Ammon's horn (tissue), 1 donor: Measurements from ENCODE around the gene MYO7A.
A peak's percentile ranks its signal among the peaks of the same experiment; 100 is the strongest.

Source experiments
- DNase-seq: peaks from one replicate; pipeline ENCODE4 v3.0.0-alpha.2; 2016; ENCODE audit warnings: low spot score

Gene MYO7A

GRCh38 chr11:77184136-77184860, 56.3 kb downstream of the MYO7A start:
- DNase-seq: no peak

- DNase-seq: no peak
Observed at GRCh38 chr11:77186302-77186701, 58.3 kb downstream of the MYO7A start.

GRCh38 chr11:77187111-77187750, 59.2 kb downstream of the MYO7A start:
- no peak for DNase-seq

GRCh38 chr11:77187776-77188632, 60.0 kb downstream of the MYO7A start:
- DNase-seq: peak; percentile 92

GRCh38 chr11:77188633-77189491, 60.8 kb downstream of the MYO7A start:
- DNase-seq: no peak

GRCh38 chr11:77189588-77190210, 61.7 kb downstream of the MYO7A start:
- DNase-seq: no peak

- DNase-seq: no peak
Observed at GRCh38 chr11:77190331-77191075, 62.5 kb downstream of the MYO7A start.

GRCh38 chr11:77191429-77191822, 63.4 kb downstream of the MYO7A start:
- peak; percentile 24 for DNase-seq

- DNase-seq: no peak
Observed at GRCh38 chr11:77191823-77192495, 63.9 kb downstream of the MYO7A start.

GRCh38 chr11:77193167-77193566, 65.1 kb downstream of the MYO7A start:
- no peak for DNase-seq

- DNase-seq: no peak
Observed at GRCh38 chr11:77193911-77194830, 66.1 kb downstream of the MYO7A start.

- no peak for DNase-seq
Observed at GRCh38 chr11:77195071-77195755, 67.2 kb downstream of the MYO7A start.

- DNase-seq: no peak
Observed at GRCh38 chr11:77196961-77197360, 68.9 kb downstream of the MYO7A start.

GRCh38 chr11:77197626-77198320, 69.7 kb downstream of the MYO7A start:
- DNase-seq: no peak

- DNase-seq: no peak
Observed at GRCh38 chr11:77198440-77198849, 70.4 kb downstream of the MYO7A start.

GRCh38 chr11:77199137-77199745, 71.2 kb downstream of the MYO7A start:
- no peak for DNase-seq
